ENCODE measurements around the gene SLC25A10.

SLC25A10 gene

DNA sequence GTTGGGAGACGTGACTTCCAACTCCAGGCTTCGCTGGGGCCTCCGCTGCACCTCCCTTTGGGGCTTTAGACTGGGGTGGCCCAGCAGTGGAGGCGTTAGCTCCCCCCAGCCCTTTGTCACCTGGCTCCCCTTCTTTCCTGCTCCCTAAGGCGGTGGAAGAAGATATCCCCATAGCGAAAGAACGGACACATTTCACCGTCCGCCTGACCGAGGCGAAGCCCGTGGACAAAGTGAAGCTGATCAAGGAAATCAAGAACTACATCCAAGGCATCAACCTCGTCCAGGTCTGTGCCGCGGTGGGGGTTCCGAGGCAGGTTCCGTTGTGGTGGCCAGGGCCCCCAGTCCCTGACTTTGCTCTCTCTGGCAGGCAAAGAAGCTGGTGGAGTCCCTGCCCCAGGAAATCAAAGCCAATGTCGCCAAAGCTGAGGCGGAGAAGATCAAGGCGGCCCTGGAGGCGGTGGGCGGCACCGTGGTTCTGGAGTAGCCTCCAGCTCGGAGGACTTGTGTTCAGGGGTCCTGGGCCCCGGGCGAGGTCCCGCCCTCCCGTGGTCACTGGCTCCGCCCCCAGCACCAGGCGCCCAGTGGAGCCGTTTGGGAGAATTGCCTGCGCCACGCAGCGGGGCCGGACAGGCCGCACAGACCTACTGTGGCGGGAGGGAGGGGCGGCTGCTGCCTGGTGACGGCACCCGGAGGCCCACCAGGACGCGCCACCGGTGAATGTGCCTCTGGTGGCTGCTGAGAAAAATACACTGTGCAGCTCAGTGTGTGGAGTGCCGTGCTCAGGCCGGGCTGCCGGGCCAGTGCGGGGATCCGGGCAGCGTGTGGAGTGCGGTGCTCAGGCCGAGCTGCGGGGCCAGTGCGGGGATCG, 5.1 kb upstream of the SLC25A10 start:
- H3K9me3 ChIP-seq (ENCODE audit: control insufficient read depth in 2 of 2, low read length in 2 of 2): no peaks in the 10 kb centered on the region
- H3K9ac ChIP-seq (ENCODE audit: low read length in 2 of 2): no peak overlapping the region
- peaks cover 10% of the 10 kb centered on the region in 2 donors for H3K36me3 ChIP-seq (ENCODE audit: control insufficient read depth in 2 of 2, insufficient read depth in 2 of 2, low read length in 2 of 2)
- H3K4me3 ChIP-seq (ENCODE audit: low read length in 2 of 2): no peak overlapping the region
- peaks cover 39% of the 10 kb centered on the region for H3K4me1 ChIP-seq (ENCODE audit: control insufficient read depth, insufficient read depth, low read length)
- H3K27ac ChIP-seq (ENCODE audit: low read length): no peak overlapping the region
- peaks cover 0 to 6% of the 10 kb centered on the region in 2 donors for H3K27me3 ChIP-seq (ENCODE audit: control insufficient read depth in 1 of 2, insufficient read depth in 2 of 2, low read length in 2 of 2)

DNA sequence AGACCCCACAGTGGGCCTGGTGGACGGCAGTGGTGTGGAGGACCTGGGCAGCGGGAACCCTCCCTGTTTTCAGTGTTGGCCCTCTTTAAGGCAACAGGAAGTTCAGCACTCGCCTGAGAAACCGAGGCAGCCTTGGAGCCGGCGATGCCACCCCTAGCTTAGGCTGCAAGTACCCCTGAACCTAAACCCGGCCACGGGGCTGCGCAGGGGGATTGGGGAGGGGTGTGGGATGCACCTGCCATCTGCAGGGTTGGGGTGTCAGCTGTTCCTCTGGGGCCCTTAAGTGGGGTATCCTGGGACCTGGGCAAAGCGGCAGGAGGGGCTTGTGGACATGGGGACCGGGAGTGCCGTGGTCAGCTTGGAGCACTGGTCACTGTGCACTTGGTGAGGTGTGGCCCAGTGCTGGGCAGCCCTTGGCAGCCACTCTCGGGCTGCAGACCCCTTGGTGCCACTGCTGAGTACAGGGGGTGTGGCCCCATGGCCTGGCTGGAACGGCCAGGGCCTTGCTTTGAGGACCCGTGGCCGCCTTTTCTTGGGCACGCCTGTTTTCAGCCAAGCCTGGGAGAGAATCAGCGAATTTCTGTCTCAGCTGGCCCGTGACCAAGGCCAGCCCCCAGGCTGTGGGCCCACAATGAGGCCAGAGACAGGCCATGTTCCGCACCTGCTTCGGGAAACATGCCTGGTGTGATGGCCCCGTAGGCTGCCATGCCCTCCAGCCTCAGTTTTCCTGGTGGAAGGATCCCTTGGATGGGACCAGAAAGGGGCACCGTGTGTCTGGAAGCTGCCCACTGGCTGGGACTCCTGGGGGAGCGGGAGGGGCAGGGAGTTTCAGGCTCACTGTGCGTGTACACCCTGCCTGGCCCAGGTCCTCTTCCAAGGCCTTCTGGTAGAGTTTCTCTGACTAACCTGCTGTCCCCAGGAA, 4.1 kb upstream of the SLC25A10 start:
- H3K27ac ChIP-seq (ENCODE audit: low read length): no peak overlapping the region
- H3K36me3 ChIP-seq (ENCODE audit: control insufficient read depth in 2 of 2, insufficient read depth in 2 of 2, low read length in 2 of 2): peaks cover 10% of the 10 kb centered on the region in 2 donors
- H3K4me1 ChIP-seq (ENCODE audit: control insufficient read depth, insufficient read depth, low read length): peaks cover 38% of the 10 kb centered on the region
- peaks cover 0 to 6% of the 10 kb centered on the region in 2 donors for H3K27me3 ChIP-seq (ENCODE audit: control insufficient read depth in 1 of 2, insufficient read depth in 2 of 2, low read length in 2 of 2)
- no peak overlapping the region for H3K4me3 ChIP-seq (ENCODE audit: low read length in 2 of 2)
- no peak overlapping the region for H3K9ac ChIP-seq (ENCODE audit: low read length in 2 of 2)
- H3K9me3 ChIP-seq (ENCODE audit: control insufficient read depth in 2 of 2, low read length in 2 of 2): no peaks in the 10 kb centered on the region

DNA sequence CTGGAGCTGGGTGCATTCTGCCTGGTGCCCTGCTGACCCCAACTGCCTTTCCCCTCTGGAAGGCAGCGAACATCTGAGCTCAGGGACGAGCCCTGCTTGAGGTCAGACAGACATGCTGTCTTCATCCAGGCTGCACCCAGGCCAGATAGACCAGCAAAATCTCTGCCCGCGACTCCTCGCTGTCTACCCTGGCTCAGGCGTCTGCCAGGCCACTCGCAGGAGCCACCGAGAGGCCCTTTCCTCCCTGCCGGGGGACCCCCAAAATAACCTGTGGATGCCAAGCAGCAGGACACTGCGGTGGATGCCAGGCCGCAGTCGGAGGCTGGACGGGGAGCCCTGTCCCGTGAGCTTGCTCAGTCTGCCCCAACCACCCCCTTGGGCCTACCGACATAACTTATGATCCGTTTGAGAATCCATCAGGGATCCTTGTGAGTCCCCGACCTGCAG, 3.3 kb upstream of the SLC25A10 start:
- peaks cover 0 to 6% of the 10 kb centered on the region in 2 donors for H3K27me3 ChIP-seq (ENCODE audit: control insufficient read depth in 1 of 2, insufficient read depth in 2 of 2, low read length in 2 of 2)
- H3K4me3 ChIP-seq (ENCODE audit: low read length in 2 of 2): no peak overlapping the region

DNA sequence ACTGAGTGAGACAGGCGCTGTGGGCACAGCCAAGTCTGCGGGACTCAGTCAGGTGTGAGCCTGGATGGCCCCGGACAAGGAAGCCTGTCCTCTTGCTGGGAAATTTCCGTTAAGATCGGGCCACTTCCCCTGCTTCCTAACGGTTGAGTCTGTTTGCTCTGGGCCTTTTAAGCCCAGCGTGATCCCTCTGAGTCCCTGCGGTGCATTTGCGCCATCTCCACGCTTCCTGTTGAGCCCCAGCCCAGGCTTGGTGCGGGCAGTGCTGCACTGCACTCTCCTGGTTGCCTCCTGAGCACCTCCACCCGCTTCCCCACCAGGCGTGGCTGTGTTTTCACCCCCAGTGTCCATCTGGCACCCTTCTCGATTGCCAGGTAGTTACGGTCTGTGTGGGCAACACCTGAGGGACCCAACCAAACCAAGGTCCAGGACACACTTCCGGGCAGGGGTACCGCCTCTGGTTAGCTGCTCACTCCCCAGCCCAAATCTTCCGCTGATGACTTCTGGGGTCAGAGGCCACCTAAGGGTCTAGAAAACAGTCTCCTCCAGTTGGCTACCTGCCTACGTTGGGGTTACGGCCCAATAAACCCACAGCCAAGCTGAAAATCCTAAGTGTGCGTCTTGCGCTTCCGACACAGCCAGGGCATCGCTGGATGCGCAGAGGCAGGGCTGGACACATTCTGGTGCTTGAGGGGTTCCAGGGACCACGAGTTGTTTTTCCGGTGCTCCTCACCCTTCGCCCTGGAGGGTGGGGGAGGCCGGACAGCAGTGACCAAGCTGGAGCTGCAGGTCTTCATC, 1.4 kb upstream of the SLC25A10 start:
- peaks cover 0 to 6% of the 10 kb centered on the region in 2 donors for H3K27me3 ChIP-seq (ENCODE audit: control insufficient read depth in 1 of 2, insufficient read depth in 2 of 2, low read length in 2 of 2)
- peaks cover 30% of the 10 kb centered on the region for H3K4me1 ChIP-seq (ENCODE audit: control insufficient read depth, insufficient read depth, low read length)
- H3K9ac ChIP-seq (ENCODE audit: low read length in 2 of 2): peak overlapping the region in 1 of 2 donors; percentile 36
- no peak overlapping the region for H3K27ac ChIP-seq (ENCODE audit: low read length)
- peaks cover 5 to 6% of the 10 kb centered on the region in 2 donors for H3K36me3 ChIP-seq (ENCODE audit: control insufficient read depth in 2 of 2, insufficient read depth in 2 of 2, low read length in 2 of 2)
- no peaks in the 10 kb centered on the region for H3K9me3 ChIP-seq (ENCODE audit: control insufficient read depth in 2 of 2, low read length in 2 of 2)
- peak overlapping the region in 1 of 2 donors; percentile 75 for H3K4me3 ChIP-seq (ENCODE audit: low read length in 2 of 2)

More for the DNA sequence above, 3.3 kb upstream of the SLC25A10 start:
- Histone ChIP-seq H3K36me3 (ENCODE audit: control insufficient read depth in 2 of 2, insufficient read depth in 2 of 2, low read length in 2 of 2) (peaks cover 10% of the 10 kb centered on the region in 2 donors), H3K9ac (ENCODE audit: low read length in 2 of 2) (no peak overlapping the region), H3K9me3 (ENCODE audit: control insufficient read depth in 2 of 2, low read length in 2 of 2) (no peaks in the 10 kb centered on the region), H3K4me1 (ENCODE audit: control insufficient read depth, insufficient read depth, low read length) (peaks cover 40% of the 10 kb centered on the region), H3K27ac (ENCODE audit: low read length) (no peak overlapping the region)

DNA sequence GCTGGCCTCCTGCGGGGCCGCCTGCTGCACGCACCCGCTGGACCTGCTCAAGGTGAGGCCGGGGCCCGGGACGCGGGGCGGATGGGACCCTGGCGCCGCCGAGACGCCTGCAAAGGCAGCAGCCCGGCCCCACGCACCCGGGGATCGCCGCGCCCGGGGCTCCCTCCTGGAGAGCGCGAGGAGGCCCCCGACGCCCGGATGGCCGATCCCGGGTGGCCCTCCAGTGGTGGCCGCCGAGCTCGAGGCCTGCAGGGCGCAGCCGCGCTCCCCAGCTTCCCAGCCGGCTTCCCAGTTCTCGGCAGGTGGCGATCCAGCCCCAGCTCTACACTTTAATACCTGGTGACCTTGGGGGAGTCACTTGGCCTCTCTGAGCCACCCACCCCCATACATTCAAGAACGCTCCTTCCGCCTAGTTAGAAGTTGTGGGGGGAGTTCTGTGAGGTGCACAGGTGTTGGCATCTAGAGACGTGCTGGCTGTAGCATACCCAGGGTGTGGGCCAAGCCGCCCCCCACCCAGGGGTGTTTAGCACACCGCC, 452 bp downstream of the SLC25A10 start:
- Histone ChIP-seq H3K4me3 (ENCODE audit: low read length in 2 of 2) (peak overlapping the region; percentile 1 to 75), H3K36me3 (ENCODE audit: control insufficient read depth in 2 of 2, insufficient read depth in 2 of 2, low read length in 2 of 2) (no peaks in the 10 kb centered on the region), H3K9ac (ENCODE audit: low read length in 2 of 2) (peak overlapping the region; percentile 14 to 58), H3K9me3 (ENCODE audit: control insufficient read depth in 2 of 2, low read length in 2 of 2) (no peaks in the 10 kb centered on the region), H3K4me1 (ENCODE audit: control insufficient read depth, insufficient read depth, low read length) (peaks cover 30% of the 10 kb centered on the region), H3K27me3 (ENCODE audit: control insufficient read depth in 1 of 2, insufficient read depth in 2 of 2, low read length in 2 of 2) (peaks cover 0 to 6% of the 10 kb centered on the region in 2 donors), H3K27ac (ENCODE audit: low read length) (no peak overlapping the region)

DNA sequence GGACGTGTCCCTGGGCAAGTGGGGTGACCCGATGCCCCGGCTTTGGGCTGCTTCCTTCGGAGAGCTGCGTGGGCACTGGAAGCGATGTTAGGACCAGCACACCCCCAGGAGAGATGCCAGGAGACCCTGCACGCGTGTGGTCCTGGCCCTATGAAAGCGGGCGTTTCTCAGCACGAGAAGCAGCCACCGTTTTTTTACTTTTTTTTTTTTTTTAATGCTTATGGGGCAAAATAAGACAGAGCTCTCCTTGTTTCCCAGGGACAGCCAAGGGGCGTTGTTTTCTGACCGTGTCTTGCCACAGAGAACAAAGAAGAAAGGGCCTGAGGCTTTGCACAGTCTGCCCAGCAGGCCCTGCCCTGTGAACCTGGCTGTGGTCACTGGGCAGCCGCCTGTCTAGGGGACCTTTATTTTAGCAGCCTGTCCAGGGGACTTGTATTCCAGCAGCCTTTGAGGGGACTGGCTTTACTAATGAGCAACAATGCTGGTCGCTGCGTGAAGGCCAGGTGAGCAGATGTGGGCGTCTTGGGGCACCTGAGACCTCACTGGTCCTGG, 996 bp downstream of the SLC25A10 start:
- Histone ChIP-seq H3K9ac (ENCODE audit: low read length in 2 of 2) (peak overlapping the region; percentile 14 to 58), H3K27me3 (ENCODE audit: control insufficient read depth in 1 of 2, insufficient read depth in 2 of 2, low read length in 2 of 2) (peaks cover 0 to 6% of the 10 kb centered on the region in 2 donors), H3K9me3 (ENCODE audit: control insufficient read depth in 2 of 2, low read length in 2 of 2) (no peaks in the 10 kb centered on the region), H3K27ac (ENCODE audit: low read length) (no peak overlapping the region), H3K4me1 (ENCODE audit: control insufficient read depth, insufficient read depth, low read length) (peaks cover 30% of the 10 kb centered on the region), H3K4me3 (ENCODE audit: low read length in 2 of 2) (peak overlapping the region; percentile 1 to 75), H3K36me3 (ENCODE audit: control insufficient read depth in 2 of 2, insufficient read depth in 2 of 2, low read length in 2 of 2) (no peaks in the 10 kb centered on the region)

DNA sequence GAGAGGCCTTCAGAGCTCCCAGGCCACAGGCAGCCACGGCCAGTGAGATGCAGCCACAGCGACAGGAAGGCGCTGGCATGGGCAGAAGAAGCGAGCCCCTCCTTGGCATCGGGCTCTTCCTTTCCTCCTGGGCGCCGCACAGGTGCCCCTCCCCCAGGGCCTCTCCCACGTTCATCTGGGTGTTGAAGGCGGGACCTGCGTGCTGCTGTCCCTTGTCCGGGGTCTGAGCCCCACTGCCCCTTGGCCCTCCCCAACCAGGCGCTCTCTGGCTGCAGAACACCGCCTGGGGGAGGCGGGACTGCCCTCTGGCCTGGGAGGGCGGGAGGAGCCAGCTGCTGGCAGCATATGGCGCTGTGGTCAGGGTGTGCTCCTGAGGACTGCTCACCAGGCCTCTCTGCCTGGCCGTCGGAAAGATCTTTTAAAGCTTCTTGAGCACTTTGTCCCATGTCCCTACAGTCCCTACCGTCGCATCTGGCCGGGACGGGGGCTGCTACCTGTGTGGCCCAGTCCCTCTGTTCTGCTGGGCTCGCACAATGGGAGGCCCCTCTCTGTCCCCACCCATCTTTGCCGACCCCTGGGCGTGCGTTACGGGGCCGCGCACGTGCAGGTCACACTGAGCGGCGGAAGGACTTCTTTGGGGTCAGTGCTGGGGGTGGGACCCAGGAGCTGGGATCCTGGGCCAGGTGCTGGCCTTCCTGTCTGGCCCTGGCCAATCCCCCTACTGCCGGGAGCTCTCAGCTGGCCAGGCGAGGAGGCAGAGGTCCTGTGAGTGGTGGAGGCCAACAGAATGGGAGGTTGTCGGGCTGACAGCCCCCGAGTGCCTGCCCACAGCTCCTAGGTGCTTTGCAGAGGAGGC, 1.7 kb downstream of the SLC25A10 start:
- no peak overlapping the region for H3K27ac ChIP-seq (ENCODE audit: low read length)
- H3K9me3 ChIP-seq (ENCODE audit: control insufficient read depth in 2 of 2, low read length in 2 of 2): no peaks in the 10 kb centered on the region
- H3K4me1 ChIP-seq (ENCODE audit: control insufficient read depth, insufficient read depth, low read length): peaks cover 30% of the 10 kb centered on the region
- H3K27me3 ChIP-seq (ENCODE audit: control insufficient read depth in 1 of 2, insufficient read depth in 2 of 2, low read length in 2 of 2): peaks cover 0 to 6% of the 10 kb centered on the region in 2 donors
- no peak overlapping the region for H3K9ac ChIP-seq (ENCODE audit: low read length in 2 of 2)
- no peaks in the 10 kb centered on the region for H3K36me3 ChIP-seq (ENCODE audit: control insufficient read depth in 2 of 2, insufficient read depth in 2 of 2, low read length in 2 of 2)
- peak overlapping the region in 1 of 2 donors; percentile 15 for H3K4me3 ChIP-seq (ENCODE audit: low read length in 2 of 2)

DNA sequence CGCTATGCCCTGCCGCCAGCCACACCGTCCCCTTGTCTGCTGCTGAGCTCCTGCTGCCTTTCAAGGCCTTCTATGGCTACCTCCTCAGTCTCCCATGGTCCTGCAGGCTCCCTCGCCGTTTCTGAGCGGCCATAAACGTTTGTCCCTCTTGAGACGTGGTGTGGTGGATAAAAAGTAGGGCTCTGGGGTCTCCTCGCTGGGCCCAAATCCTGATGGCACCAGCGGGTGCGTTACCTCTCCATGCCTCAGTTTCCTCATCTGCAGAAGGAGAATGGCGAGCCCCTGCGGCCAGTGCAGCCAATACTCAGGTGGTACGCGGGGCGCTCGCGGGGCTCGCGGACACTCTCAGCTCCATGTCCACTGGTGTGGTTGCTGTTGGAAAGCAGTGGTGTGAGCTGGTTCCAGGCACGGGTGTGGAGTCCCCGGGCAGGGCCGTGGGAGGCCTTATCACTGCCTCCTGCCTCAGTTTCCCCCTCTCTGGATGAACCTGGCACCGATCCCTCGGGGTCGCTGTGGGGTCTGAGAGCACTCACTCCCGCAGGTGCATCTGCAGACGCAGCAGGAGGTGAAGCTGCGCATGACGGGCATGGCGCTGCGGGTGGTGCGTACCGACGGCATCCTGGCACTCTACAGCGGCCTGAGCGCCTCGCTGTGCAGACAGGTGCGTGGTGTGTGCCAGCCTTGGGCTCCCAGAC, 2.5 kb downstream of the SLC25A10 start:
- Histone ChIP-seq H3K4me3 (ENCODE audit: low read length in 2 of 2) (no peak overlapping the region), H3K9ac (ENCODE audit: low read length in 2 of 2) (no peak overlapping the region)

More for the DNA sequence above, 2.5 kb downstream of the SLC25A10 start:
- Histone ChIP-seq H3K36me3 (ENCODE audit: control insufficient read depth in 2 of 2, insufficient read depth in 2 of 2, low read length in 2 of 2) (no peaks in the 10 kb centered on the region), H3K4me1 (ENCODE audit: control insufficient read depth, insufficient read depth, low read length) (peaks cover 30% of the 10 kb centered on the region), H3K27me3 (ENCODE audit: control insufficient read depth in 1 of 2, insufficient read depth in 2 of 2, low read length in 2 of 2) (peaks cover 0 to 6% of the 10 kb centered on the region in 2 donors), H3K9me3 (ENCODE audit: control insufficient read depth in 2 of 2, low read length in 2 of 2) (no peaks in the 10 kb centered on the region), H3K27ac (ENCODE audit: low read length) (no peak overlapping the region)
